ENCODE measurements around the gene ERBB4. TPM values are rescaled to one million over a fixed set of nuclear protein-coding genes. Genes with fewer than 3 reads are reported as not detected.

The ERBB4 gene
- total and polyA plus RNA-seq, 10 of the 15 experiments (the other 5 are each of a cell fraction or from before 2014, with no cell fraction given), result under 0.01 to 0.23 (median 0.01) TPM; not detected in 4

GRCh38 chr2:212030709-212031108 lies 507.9 kb downstream of the ERBB4 start:
- ChIA-PET CTCF (interaction anchor here (1.0 to 1.5 kb wide), 2 partner anchors 24 to 26 kb away, joined by 4 to 5 read pairs; no protein-coding TSS in a partner anchor), SMC1A (ENCODE audit: uncharacterized antibody, unreplicated experiment) (interaction anchor here (1.3 to 1.5 kb wide), 4 partner anchors 10 to 18 kb away, joined by 3 to 6 read pairs (median 4); no protein-coding TSS in a partner anchor), RAD21 (ENCODE audit: unreplicated experiment) (no interaction called here), POLR2A (no interaction called here)
- Histone ChIP-seq H4K20me1 (ENCODE audit: control insufficient read depth, insufficient read depth) (no peaks in the 10 kb centered on the region), H3K36me3 (ENCODE audit: control insufficient read depth in 2 of 2, insufficient read depth in 2 of 2, low read length in 1 of 2) (no peaks in the 10 kb centered on the region), H3K79me2 (ENCODE audit: control insufficient read depth, insufficient read depth, low read length) (no peaks in the 10 kb centered on the region), H3K9ac (ENCODE audit: control insufficient read depth, insufficient read depth, low read length) (no peak overlapping the region), H3K27ac (ENCODE audit: control insufficient read depth, insufficient read depth) (no peak overlapping the region), H3K4me3 (no peak overlapping the region), H3K4me1 (ENCODE audit: control insufficient read depth, insufficient read depth, low read length) (no peaks in the 10 kb centered on the region), H3K9me3 (replicated peaks; ENCODE audit: control insufficient read depth, insufficient read depth, low read length) (no peaks in the 10 kb centered on the region), H2AFZ (ENCODE audit: control insufficient read depth, low read depth, low read length) (no peak overlapping the region), H3K27me3 (replicated peaks in 1 of 2; ENCODE audit: control insufficient read depth in 2 of 2, insufficient read depth in 2 of 2, low read length in 1 of 2) (no peaks in the 10 kb centered on the region), H3K4me2 (ENCODE audit: control insufficient read depth, insufficient read depth) (no peak overlapping the region)
- intact Hi-C loops (cut with micrococcal nuclease; ENCODE audit: unreplicated experiment), result no loop called here
- 0% methylated on average over 4 of the region's 4 CpGs for whole genome bisulfite sequencing (ENCODE audit: insufficient coverage, insufficient replicate concordance, low lambda C conversion rate, missing lambda C conversion rate)
- TF ChIP-seq ATF2 (IDR thresholded peaks at IDR 0.05; ENCODE audit: low read length) (no peak), SUPT20H (IDR thresholded peaks at IDR 0.05; ENCODE audit: borderline replicate concordance, control insufficient read depth, low read depth, low read length) (no peak), HDGF (IDR thresholded peaks at IDR 0.05) (no peak), SMAD5 (IDR thresholded peaks at IDR 0.05; ENCODE audit: low read depth) (no peak), FOXK2 (IDR thresholded peaks at IDR 0.05) (no peak), SIX5 (IDR thresholded peaks at IDR 0.05; ENCODE audit: low read depth, low read length, severe bottlenecking) (no peak), EP300 (IDR thresholded peaks at IDR 0.05; ENCODE audit: borderline replicate concordance in 1 of 2, control insufficient read depth in 1 of 2, low read depth in 2 of 2, low read length in 2 of 2) (no peak)
- FAIRE-seq, result no peak
- no peak for DNase-seq (ENCODE audit: low read depth, low spot score)
- no TSS peak for BruUV-seq (replicated peaks)
- no peak for ATAC-seq
- in situ Hi-C loops (cut with MboI), result no loop called here
